Measurements from ENCODE around the gene TCF7L1.

- TF ChIP-seq YY1 (IDR thresholded peaks at IDR 0.05; ENCODE audit: insufficient read depth, insufficient read length) (no peak), SUZ12 (IDR thresholded peaks at IDR 0.05; ENCODE audit: extremely low read depth, insufficient read depth, insufficient read length) (no peak)
These were observed 41.4 kb upstream of the TCF7L1 start for GRCh38 chr2:85091838-85092237.

All from NT2/D1 (cell line).